ENCODE results near the gene RBMS1.

RBMS1 gene

GRCh38 chr2:160300203-160300602 lies 193.4 kb downstream of the RBMS1 start:
- no peak for DNase-seq (ENCODE audit: low read depth)

- no peak for DNase-seq (ENCODE audit: low read depth)
Measured at GRCh38 chr2:160299540-160299939, 194.1 kb downstream of the RBMS1 start.

GRCh38 chr2:160298960-160299359 lies 194.6 kb downstream of the RBMS1 start:
- no peak for DNase-seq (ENCODE audit: low read depth)

- DNase-seq (ENCODE audit: low read depth), result no peak
Measured at GRCh38 chr2:160295519-160296207, 197.9 kb downstream of the RBMS1 start.

GRCh38 chr2:160294889-160295288 lies 198.7 kb downstream of the RBMS1 start:
- no peak for DNase-seq (ENCODE audit: low read depth)

- no peak for DNase-seq (ENCODE audit: low read depth)
Measured at GRCh38 chr2:160294339-160294803, 199.2 kb downstream of the RBMS1 start.

- no peak for DNase-seq (ENCODE audit: low read depth)
Measured at GRCh38 chr2:160293391-160294091, 200.1 kb downstream of the RBMS1 start.

- DNase-seq (ENCODE audit: low read depth), result no peak
Measured at GRCh38 chr2:160292225-160292624, 201.4 kb downstream of the RBMS1 start.

- no peak for DNase-seq (ENCODE audit: low read depth)
Measured at GRCh38 chr2:160291382-160291781, 202.2 kb downstream of the RBMS1 start.

- DNase-seq (ENCODE audit: low read depth), result no peak
Measured at GRCh38 chr2:160290598-160290997, 203.0 kb downstream of the RBMS1 start.

- no peak for DNase-seq (ENCODE audit: low read depth)
Measured at GRCh38 chr2:160289831-160290230, 203.8 kb downstream of the RBMS1 start.

- DNase-seq (ENCODE audit: low read depth), result no peak
Measured at GRCh38 chr2:160289126-160289525, 204.5 kb downstream of the RBMS1 start.

GRCh38 chr2:160288324-160288723 lies 205.3 kb downstream of the RBMS1 start:
- DNase-seq (ENCODE audit: low read depth), result no peak

GRCh38 chr2:160287476-160287875 lies 206.1 kb downstream of the RBMS1 start:
- no peak for DNase-seq (ENCODE audit: low read depth)

GRCh38 chr2:160286551-160286950 lies 207.1 kb downstream of the RBMS1 start:
- no peak for DNase-seq (ENCODE audit: low read depth)

GRCh38 chr2:160283675-160284074 lies 209.9 kb downstream of the RBMS1 start:
- DNase-seq (ENCODE audit: low read depth), result no peak

GRCh38 chr2:160282063-160282580 lies 211.5 kb downstream of the RBMS1 start:
- no peak for DNase-seq (ENCODE audit: low read depth)

- no peak for DNase-seq (ENCODE audit: low read depth)
Measured at GRCh38 chr2:160281213-160281612, 212.4 kb downstream of the RBMS1 start.

GRCh38 chr2:160279813-160280465 lies 213.7 kb downstream of the RBMS1 start:
- DNase-seq (ENCODE audit: low read depth), result no peak

GRCh38 chr2:160278879-160279177 lies 214.8 kb downstream of the RBMS1 start:
- DNase-seq (ENCODE audit: low read depth), result no peak

- DNase-seq (ENCODE audit: low read depth), result no peak
Measured at GRCh38 chr2:160278101-160278878, 215.3 kb downstream of the RBMS1 start.

GRCh38 chr2:160277151-160277550 lies 216.5 kb downstream of the RBMS1 start:
- no peak for DNase-seq (ENCODE audit: low read depth)

Measured in activated T-helper 9 cell treated with anti-CD3 and anti-CD28 coated beads, Interleukin-2, amount 50 U/mL, for 16 hours (primary cell).